Activated T-cell treated with anti-CD3 and anti-CD28 coated beads, Interleukin-2, amount 50 U/mL, for 1 hour (primary cell): ENCODE measurements around the gene TOE1.
"Not testable (repeated sequence)": the region's sequence is repeated elsewhere in the genome, so short reads cannot be mapped to it uniquely, and the experiment has no call there.

Source experiments
- DNase-seq: peaks from one replicate; pipeline ENCODE4 v3.0.0-alpha.2; 2020

The TOE1 gene

DNA sequence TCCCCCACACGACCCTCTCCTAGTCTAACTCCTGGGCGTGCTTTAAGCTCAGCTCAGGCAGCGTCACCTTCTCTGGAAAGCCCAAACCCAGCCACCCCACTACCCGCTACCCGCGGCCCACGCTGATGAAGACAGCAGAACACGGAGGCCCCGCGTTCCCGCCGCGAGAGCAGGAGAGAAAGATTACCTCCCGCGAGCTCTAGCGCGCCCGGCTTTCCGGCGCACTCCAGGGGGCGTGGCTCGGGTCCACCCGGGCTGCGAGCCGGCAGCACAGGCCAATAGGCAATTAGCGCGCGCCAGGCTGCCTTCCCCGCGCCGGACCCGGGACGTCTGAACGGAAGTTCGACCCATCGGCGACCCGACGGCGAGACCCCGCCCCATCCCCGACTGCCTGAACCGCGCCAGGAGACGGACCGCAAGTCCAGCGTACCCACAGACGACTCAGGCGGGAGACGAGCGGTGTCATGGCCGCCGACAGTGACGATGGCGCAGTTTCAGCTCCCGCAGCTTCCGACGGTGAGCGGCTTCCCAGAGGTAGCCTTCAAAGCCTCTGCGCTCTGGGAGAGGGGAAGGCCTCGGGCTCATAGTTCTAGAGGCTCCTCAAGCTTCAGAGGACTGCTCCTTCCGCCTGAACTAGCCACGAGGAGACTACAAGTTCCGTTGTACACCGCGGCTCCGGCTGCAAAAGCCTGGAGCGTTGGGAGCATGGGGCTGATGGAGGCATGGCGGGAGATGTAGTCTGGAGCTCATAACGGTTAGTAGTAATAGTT is at the start of gene TOE1, which contains the start of gene MUTYH:
TOE1 (plus strand) TSS at position 382 of the 770 bp plus-strand sequence; CDS start at position 465, 83 bp downstream.
MUTYH (minus strand) TSS at position 652 of the 770 bp plus-strand sequence. CDS start 5,935 bp downstream, outside the sequence.
- DNase-seq: peak; percentile 90

DNA sequence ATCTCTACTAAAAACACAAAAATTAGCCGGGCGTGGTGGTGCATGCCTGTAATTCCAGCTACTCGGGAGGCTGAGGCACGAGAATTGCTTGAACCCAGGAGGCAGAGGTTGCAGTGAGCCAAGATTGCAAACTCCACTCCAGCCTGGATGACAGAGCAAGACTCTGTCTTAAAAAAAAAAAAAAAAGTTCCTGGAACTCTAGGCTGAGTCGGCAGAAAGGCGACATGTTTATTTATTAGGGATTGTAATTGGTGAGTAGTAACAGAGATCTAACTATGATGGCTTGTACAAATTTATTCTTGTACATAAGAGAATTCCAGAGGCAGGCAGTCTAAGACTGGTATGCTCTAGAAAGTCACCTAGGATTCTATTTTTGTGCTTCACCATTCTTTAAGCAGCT is 49.0 kb upstream of the TOE1 start:
- not testable (repeated sequence) for DNase-seq

DNA sequence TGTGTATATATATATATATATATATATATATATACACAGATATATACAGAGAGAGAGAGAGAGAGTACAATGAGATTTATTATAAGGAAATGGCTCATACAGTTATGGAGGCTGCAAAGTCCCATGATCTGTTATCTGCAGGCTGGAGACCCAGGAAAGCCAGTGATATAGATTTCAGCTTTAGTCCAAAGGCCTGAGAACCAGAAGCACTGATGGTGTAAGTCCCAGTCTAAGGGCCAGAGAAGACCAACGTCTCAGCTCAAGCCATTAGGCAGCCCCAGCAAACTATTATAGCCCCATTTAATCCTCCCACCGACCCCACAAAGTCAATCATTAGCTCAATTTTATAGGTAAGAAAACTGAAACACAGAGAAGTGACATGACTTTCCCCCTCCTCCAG is 48.3 kb upstream of the TOE1 start:
- no peak for DNase-seq

DNA sequence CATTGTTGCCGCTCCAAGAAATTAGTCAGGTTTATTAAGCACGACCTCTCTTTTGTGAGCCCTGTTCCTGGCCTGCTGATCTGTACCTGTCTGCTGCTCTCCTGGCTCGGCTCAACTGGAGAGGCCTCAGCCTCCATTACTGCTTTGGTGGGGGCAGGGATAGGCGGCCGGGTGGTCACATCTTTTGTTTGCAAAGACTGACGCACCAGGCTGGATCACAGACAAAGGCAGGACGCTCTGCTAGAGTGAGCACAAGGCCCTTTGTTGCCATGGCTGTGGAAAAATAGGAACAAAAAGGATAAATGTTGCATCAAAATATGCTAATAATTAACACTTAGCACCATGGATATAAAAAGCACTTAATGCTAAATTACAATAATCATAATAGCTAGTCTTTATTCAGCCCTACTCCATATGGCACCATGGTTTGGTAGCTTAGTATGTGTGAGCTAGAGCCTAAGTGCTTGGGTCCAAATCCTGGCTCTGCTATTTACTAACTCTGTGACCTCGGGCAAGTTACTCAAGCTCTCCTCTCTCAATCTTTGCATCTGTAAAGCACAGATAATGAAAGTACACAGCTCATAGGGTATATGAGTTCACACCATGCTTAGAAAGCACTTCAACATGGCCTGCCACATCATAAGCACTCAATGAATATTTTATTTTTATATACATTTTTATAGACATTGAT is 42.2 kb upstream of the TOE1 start:
- DNase-seq: no peak

DNA sequence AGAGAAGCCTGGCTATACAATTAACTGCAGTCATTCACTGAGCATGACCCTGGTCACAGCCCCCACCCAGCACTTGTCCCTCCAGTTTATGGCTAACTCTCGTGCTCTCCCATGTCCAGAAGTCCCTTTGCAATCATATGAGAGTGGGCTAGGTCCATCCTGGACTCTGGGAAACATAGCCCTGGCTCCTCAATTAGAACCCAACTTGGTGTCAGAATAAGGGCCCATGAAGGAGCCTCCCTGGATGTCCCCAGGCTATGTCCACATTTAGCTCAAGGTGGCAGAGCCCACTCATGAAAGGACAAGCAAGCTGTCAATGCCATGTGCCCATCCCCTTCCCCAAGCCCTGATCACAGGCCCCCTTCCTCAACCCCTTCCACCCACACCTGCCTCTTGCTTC is 40.7 kb upstream of the TOE1 start:
- no peak for DNase-seq

DNA sequence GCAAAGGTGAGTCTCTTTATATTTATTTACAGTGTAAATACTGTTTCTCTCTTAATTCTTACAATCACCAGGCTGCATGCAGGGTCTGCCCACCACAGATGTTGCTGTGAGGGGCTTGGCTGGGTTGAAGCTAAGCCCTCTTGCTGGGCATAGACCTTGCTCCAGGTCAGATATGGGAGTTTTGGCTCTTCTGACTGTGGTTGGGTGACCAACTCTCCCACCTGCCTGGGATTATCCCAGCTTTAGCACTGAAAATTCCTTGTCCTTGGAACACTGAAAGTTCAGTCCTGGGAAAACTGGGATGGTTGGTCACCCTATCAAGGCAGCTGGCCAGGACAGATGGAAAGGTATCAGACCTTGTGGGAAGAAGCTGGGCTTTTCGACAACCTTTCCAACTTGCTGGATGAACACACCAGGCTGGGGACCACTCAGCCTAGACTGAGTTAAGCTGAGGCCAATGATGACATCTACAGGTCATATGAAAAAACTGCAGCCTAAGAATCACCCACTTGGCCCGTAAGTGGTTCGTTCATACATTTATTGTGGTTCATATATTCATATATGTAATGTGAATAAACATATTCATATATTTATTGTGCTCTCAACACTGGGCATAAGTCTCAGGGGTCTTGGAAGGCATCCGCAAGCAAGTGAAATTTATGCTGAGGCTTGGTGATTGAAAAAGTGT is 39.8 kb upstream of the TOE1 start:
- DNase-seq: peak; percentile 30

DNA sequence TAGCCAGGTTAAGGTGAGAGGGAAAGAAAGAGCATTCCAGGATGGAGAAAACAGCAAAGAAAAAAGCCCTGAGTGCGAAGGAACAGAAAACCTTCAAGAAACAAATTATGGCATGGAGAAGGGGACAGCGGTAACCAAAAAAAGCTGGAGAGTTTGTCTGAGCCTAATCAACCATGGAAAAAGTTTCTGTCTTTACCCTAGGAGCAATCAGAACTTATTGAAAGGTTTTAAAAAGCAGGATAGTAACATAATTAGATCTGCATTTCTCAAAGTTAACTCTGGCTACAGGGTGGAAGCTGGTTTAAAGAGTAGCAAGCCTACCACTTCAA is 39.3 kb upstream of the TOE1 start:
- DNase-seq: no peak

DNA sequence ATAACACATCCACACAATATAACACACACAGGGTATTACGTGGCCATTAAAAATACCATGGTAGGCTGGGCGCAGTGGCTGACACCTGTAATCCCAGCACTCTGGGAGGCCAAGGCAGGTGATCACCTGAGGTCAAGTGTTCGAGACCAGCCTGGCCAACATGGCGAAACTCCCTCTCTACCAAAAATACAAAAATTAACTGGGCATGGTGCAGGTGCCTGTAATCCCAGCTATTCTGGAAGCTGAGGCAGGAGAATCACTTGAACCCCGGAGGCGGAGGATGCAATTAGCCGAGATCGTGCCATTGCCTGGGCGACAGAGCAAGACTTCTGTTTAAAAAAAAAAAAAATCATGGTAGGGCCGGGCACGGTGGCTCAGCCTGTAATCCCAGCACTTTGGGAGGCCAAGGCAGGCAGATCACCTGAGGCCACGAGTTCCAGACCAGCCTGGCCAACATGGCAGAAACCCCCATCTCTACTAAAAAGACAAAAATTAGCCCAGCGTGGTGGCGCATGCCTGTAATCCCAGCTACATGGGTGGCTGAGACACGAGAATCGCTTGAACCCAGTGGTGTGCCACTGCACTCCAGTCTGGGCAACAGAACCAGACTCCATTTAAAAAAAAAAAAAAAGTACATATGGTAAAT is 37.3 kb upstream of the TOE1 start:
- no peak for DNase-seq

DNA sequence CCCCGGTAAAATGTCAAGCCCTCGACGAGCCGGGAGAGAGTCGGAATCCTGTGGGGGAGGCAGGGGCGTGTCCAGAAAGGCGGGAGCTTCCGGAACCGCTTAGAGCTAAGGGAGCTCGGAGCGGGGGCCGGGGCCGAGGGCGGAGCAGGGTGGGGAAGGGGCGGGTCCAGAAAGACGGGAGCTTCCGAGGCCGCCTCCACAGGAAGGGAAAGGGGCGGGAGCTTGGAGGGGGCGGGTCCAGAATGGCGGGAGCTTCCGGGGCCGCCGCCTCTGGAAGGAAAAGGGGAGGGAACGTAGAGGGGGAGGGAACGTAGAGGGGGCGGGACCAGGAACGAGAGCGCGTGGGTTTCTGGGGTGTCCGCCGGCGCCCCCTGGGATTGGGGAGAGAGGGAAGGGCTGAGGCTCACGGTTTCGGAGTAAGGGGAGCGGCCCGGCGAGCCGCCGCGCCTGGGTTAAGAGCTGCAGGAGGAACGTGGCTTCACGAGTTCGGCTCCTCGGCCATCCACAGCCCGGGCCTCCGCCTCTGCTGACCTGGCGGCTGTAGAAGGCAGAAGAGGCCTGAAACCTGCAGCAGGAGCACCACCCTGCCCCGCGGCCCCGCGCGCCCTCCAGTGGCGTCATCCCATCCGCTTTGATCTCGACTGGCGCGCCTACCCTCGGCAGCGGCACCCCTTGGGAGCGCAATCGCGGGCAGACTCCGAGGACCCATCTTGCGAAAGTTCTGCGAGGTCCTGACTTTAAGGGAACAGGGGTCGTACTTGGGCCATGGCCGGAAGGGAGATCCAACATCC is 36.3 kb upstream of the TOE1 start:
- peak; percentile 96 for DNase-seq

DNA sequence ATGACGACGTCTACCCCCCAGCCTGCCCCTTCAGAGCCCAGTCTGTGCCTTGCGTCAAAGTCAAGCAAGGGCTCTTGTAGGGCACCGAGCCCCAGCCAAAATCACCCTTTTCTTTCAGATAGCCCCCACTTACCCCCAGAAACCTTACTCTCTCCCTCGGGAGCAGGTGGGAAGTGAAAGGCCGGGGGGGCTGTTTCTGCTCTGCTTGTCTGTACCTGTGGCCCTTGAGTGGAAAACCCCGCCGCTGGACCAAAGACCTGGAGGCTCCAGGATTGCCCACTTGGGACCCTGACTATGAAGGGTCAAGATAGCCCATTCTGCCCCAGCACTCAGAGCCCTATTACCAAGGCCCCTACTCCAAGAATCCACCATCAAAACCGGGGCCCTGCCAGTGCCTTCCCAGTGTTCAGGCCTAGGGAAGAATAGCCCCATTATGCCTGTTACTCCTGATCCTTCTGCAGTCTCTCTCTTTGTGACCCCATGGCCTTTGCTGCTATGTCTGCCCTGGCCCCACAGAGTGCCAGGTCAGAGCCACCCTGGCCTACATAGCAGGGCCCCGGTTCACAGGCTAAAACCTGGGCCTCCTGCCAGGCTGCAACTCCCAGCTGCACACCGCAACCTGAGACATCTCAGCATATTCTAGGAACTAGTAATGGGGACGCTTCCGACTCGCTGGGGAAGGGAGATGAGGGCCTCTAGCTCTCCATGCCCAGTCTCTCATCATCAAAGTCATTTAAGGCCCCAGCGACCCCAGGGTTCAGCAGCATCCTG is 35.5 kb upstream of the TOE1 start:
- DNase-seq: peak; percentile 25

DNA sequence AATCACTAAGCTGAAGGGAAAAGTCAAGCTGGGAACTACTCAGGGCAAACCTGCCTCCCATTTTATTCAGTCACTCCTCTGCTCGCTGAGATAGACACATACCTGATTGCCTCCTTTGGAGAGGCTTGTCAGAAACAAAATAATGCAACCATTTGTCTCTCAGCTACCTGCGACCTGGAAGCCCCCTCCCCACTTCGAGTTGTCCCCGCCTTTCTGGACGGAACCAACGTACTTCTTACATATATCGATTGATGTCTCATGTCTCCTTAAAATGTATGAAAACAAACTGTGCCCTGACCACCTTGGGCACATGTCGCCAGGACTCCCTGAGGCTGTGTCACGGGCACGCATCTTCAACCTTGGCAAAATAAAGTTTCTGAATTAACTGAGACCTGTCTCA is 34.7 kb upstream of the TOE1 start:
- no peak for DNase-seq

DNA sequence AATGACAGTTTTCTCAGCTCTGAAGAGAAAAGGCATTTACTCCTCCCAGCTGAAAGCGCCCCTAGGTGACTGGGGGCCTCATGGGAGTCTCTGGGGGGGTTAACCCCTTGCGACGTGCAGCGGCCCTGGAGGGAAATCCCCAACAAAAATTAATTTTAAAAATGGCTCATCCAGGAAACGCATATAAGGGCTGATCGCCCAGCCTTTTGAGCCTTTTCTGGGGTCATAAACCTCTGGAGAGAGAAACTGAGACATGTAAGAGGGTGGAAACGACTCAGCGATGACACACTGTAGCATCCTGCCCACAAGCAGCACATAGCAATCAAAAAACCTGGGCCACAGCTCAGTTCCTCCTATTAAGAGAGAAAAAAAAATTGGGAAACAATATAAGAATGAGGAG is 33.7 kb upstream of the TOE1 start:
- no peak for DNase-seq

DNA sequence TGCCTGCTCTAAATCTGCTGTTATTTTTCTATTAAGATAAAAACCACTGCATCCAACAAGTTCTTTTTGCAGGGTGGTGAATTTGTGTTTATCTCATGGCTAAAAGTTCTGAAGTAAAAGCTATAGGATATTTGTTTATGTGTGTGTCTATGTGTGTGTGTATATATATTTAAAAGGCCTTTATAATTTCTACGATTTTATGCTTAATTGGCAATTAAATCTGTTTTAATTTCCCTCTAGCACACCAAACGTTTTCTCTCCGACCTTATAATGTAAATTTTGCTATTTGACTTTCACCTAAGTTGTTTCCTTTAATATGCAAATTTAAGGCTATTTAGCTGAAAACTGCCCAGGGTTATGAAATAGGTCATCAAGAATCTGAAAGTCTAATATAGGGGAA is 33.1 kb upstream of the TOE1 start:
- no peak for DNase-seq

DNA sequence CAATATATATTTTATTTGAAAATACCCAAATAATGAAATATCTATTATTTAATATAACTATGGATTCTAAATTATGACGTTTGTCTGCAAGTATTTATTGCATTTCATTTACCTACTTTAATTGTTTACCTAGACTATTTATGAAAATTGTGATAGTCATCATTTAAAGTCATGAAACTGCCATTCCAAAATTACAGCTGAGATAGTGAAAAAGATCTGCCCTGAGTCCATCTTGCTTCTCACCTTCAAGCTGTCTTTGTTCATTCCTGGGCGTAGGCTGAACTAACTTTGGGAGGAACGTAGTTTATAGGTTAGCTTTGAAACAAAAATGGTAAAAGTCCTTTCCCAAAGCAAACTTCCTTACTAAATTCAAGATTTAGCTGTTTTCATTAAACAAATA is 25.7 kb upstream of the TOE1 start:
- no peak for DNase-seq

DNA sequence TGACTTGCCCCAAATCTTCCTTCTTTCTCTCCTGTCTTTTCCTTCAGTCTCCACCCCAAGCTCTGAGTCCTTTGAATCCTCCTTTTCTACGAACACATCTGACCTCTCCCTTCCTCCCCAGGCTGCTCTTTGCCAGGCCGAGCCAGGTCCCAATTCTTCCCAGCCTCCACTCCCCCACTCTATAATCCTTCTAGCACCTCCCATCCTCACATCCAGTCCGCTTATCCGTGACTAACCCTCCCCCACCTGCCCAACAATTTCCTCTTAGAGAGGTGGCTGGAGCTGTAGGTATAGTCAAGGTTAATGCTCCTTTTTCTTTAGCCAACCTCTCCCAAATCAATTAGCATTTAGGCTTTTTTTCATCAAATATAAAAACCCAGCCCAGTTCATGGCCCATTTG is 22.8 kb upstream of the TOE1 start:
- no peak for DNase-seq

DNA sequence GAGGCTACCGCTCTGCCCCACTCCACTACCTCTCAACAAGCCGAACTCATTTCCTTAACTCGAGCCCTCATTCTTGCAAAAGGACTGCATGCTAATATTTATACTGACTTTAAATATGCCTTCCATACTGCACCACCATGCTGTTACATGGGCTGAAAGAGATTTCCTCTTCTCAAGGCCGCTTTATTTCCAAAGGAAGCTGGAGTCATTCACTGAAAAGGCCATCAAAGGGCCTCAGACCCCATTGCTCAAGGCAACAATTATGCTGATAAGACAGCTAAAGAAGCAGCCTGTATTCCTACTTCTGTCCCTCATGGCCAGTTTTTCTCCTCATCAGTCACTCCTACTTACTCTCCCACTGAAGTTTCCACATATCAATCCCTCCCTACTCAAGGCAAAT is 20.2 kb upstream of the TOE1 start:
- DNase-seq: no peak

DNA sequence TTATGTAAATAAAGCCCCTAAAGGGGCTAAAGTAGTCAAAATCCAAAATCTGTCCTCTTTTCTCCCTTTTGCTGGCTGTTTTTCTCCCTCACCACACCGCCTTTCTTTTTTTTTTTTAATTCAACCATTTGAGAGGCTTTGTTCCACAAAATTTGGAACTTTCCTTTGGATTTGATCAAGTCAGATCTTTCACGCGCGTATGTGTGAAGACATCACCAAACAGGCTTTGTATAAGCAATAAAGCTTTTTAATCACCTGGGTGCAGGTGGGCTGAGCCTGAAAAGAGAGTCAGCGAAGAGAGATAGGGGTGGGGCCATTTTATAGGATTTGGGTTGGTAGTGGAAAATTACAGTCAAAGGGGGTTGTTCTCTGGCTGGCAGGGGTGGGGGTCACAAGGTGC is 18.5 kb upstream of the TOE1 start:
- DNase-seq: no peak

DNA sequence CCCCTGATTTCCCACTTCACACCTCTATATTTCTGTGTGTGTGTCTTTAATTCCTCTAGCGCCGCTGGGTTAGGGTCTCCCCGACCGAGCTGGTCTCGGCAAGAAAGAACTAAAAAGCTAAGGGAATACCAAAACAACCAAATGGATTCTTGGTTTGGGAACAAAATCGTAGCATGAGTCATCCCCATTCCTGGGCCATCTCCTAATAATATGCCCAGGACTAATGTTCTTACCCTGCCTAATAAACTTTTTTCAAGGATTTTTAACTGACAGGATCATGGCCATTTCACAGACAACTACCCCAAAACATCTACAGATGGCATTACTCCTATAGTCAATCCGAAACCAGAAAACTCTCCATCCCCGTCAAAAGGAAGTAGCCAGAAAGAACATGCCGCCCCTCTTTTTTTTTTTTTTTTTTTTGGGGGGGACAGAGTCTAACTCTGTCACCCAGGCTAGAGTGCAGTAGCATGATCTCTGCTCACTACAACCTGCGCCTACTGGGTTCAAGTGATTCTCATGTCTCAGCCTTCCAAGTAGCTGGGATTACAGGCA is 17.4 kb upstream of the TOE1 start:
- no peak for DNase-seq

DNA sequence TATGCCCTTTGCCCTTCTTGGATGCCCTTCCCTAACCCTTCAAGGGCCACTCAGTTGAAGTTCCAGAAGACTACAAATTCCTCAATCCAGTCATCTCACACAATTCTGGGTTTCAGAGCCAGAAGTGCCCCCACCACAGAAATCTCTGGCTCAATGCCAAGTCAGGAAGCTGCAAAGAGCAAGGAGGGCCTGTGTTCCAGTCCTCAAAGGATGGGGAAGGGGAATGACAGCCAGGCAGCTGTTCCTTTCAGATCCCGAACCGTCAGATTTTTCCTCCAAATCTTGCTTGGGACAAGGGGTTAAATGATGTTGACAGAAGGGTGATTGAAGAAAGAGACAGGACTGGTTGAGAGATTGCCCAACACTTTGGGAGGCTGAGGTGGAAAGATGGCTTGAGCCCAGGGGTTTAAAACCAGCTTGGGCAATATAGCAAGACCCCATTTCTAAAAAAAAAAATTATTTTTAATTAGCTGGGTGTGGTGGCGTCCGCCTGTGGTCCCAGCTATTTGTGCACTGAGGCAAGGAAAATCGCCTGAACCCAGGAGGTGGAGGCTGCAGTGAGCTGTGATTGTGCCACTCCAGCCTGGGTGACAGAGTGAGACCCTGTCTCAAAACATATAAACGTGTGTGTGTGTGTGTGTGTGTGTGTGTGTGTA is 14.0 kb upstream of the TOE1 start:
- no peak for DNase-seq

DNA sequence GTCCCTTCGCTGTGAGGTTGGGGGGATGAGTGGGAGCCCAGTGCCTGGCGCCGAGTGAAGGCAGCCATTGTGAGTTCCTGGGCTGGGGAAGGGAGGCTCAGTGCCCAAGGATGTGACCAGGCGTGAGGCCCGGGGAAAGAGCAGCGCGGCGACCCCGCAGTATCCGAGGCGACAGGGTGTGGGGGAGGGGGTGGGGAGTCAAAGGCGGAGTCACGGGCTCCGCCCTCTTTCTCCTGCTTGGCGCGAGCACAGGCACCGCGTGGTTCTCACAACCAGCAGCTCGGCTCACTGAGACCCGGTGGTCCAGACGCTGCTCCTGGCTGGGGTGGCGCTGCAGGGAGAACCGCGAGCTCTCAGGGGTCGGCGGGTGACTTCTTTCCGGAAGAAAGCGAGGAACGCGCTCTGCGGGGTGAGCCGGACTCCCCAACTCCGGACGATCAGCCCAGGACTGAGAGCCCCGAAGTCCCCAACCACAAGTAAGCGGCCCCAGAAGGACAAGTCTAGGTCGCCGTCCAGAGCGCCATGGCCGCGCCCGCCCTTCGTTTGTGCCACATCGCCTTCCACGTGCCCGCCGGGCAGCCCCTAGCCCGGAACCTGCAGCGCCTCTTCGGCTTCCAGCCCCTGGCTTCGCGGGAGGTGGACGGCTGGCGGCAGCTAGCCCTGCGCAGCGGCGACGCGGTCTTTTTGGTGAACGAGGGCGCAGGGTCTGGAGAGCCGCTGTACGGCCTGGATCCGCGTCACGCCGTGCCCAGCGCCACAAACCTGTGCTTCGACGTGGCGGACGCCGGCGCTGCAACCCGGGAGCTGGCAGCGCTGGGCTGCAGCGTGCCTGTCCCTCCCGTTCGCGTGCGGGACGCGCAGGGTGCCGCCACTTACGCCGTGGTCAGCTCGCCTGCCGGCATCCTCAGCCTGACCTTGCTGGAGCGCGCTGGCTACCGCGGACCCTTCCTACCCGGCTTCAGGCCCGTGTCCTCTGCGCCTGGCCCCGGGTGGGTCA is 13.0 kb upstream of the TOE1 start, which contains the start of gene HPDL:
HPDL (plus strand) TSS at position 269 of the 997 bp plus-strand sequence; CDS start at position 523, 254 bp downstream.
- DNase-seq: peak; percentile 62
